ENCODE measurements around the gene GPHN. TPM values are rescaled to one million over a fixed set of nuclear protein-coding genes. Genes with fewer than 3 reads are reported as not detected.

The GPHN gene
- total and polyA plus RNA-seq, 2 of the 8 experiments (the other 6 are each of a cell fraction or from before 2014, with no cell fraction given), result 6.0 to 16.0 TPM

DNA sequence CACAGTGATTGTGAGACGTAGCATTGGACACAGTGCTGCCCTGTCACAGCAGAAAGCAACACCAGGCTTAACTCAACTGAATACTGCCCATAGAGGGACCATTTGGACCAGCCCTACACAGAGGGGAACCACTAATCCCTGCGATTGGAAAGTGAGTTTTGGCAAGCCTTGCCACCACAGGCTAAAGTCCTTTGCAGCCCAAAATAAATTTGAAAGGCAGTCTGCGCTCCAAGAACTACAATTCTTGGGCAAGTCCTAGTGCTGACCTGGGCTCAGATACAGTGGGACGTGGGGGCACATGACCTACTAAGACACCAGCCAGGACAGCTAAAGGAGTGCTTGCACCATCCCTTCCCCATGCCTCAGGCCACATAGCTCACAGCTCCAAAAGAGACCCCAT, 349.9 kb downstream of the GPHN start:
- TF ChIP-seq, protein P1, sequence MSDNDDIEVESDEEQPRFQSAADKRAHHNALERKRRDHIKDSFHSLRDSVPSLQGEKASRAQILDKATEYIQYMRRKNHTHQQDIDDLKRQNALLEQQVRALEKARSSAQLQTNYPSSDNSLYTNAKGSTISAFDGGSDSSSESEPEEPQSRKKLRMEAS (IDR thresholded peaks at IDR 0.05), result no peak
- TF ChIP-seq SP2 (IDR thresholded peaks at IDR 0.05; ENCODE audit: low read length) (no peak), RAD21 (IDR thresholded peaks at IDR 0.05 in 1 of 2, conservative IDR thresholded peaks at IDR 0.05 in 1 of 2; ENCODE audit: low read depth in 2 of 2, low read length in 2 of 2) (no peak), JUN (IDR thresholded peaks at IDR 0.05; ENCODE audit: low read depth, low read length) (no peak), GTF2F1 (IDR thresholded peaks at IDR 0.05; ENCODE audit: borderline replicate concordance, low read depth, low read length) (no peak), CTBP2 (IDR thresholded peaks at IDR 0.05; ENCODE audit: borderline replicate concordance, insufficient read depth, insufficient read length, low read length) (no peak), CHD2 (IDR thresholded peaks at IDR 0.05; ENCODE audit: low read length) (no peak)
- H3K79me2 ChIP-seq (ENCODE audit: control insufficient read depth in 1 of 2, insufficient read depth in 2 of 2, low read length in 2 of 2), result no peaks in the 10 kb centered on the region
- 91% methylated on average over 4 of the region's 4 CpGs; no CpG with 5 or more reads in 1 of the 2 experiments for WGBS, 2 experiments (ENCODE audit: extremely low coverage in 1 of 2, insufficient coverage in 1 of 2, insufficient read length in 1 of 2, insufficient replicate concordance in 2 of 2, low coverage in 1 of 2, low lambda C conversion rate in 2 of 2, missing lambda C conversion rate in 1 of 2)
- no peak overlapping the region for H3K9ac ChIP-seq (replicated peaks in 1 of 4; ENCODE audit: extremely low read depth in 1 of 4, low read depth in 3 of 4, low read length in 3 of 4)
- ChIA-PET CTCF (ENCODE audit: partially characterized antibody) (no interaction called here), POLR2A (ENCODE audit: partially characterized antibody) (no interaction called here)
- no peaks in the 10 kb centered on the region for H3K27me3 ChIP-seq (replicated peaks in 1 of 4; ENCODE audit: control insufficient read depth in 3 of 4, extremely low read depth in 1 of 4, insufficient read depth in 3 of 4, low read length in 3 of 4)
- H3K27ac ChIP-seq (ENCODE audit: low read depth, low read length), result no peak overlapping the region
- H2BK120ac ChIP-seq (replicated peaks; ENCODE audit: low read depth, low read length), result no peak overlapping the region
- no peak overlapping the region for H3K18ac ChIP-seq (ENCODE audit: extremely low read depth, low read length)
- H3K4me1 ChIP-seq (replicated peaks in 1 of 4; ENCODE audit: control insufficient read depth in 3 of 4, insufficient read depth in 4 of 4, low read length in 3 of 4), result no peaks in the 10 kb centered on the region
- H3K56ac ChIP-seq (replicated peaks; ENCODE audit: insufficient read length, low read depth, low read length), result no peak overlapping the region
- FAIRE-seq (no peak), DNase-seq (ENCODE audit: low read depth in 1 of 2, low spot score in 2 of 2) (no peak)
- no peak overlapping the region for H4K8ac ChIP-seq (ENCODE audit: extremely low read depth, insufficient read depth, low read length)
- H4K91ac ChIP-seq (replicated peaks; ENCODE audit: insufficient read length, low read length), result no peak overlapping the region
- no peak overlapping the region for H2BK15ac ChIP-seq (ENCODE audit: low read length)
- no peak overlapping the region for H4K5ac ChIP-seq (ENCODE audit: insufficient read length, low read depth, low read length)
- no peaks in the 10 kb centered on the region for H3K79me1 ChIP-seq (ENCODE audit: low read depth, low read length)
- H3K23ac ChIP-seq (ENCODE audit: insufficient read length), result no peak overlapping the region
- no peak overlapping the region for H2AFZ ChIP-seq (ENCODE audit: low read length)
- H4K20me1 ChIP-seq (replicated peaks in 1 of 2; ENCODE audit: control insufficient read depth in 1 of 2, insufficient read depth in 2 of 2, low read length in 2 of 2), result no peaks in the 10 kb centered on the region
- no peak overlapping the region for H3K4ac ChIP-seq (replicated peaks; ENCODE audit: insufficient read length, low read depth, low read length)
- no peak overlapping the region for H3K14ac ChIP-seq (ENCODE audit: insufficient read length)
- no peaks in the 10 kb centered on the region for H3K36me3 ChIP-seq (ENCODE audit: control insufficient read depth in 2 of 4, insufficient read depth in 4 of 4, low read length in 3 of 4)
- no peak overlapping the region for H2BK12ac ChIP-seq (ENCODE audit: low read depth, low read length)
- no peaks in the 10 kb centered on the region for H3K9me3 ChIP-seq (ENCODE audit: insufficient read depth in 2 of 2, low read depth in 1 of 2, low read length in 1 of 2)
- H3K4me2 ChIP-seq (ENCODE audit: insufficient read depth in 1 of 2, low read depth in 2 of 2, low read length in 2 of 2), result no peak overlapping the region
- no peak overlapping the region for H3K4me3 ChIP-seq (ENCODE audit: extremely low read depth in 1 of 4, insufficient read depth in 2 of 4, low read depth in 3 of 4, low read length in 4 of 4)
- no peaks in the 10 kb centered on the region for H3K23me2 ChIP-seq (ENCODE audit: low read depth, low read length)
- no peak overlapping the region for H2AK5ac ChIP-seq (ENCODE audit: low read depth, low read length)
- H2BK20ac ChIP-seq (ENCODE audit: low read length), result no peak overlapping the region
- H2BK5ac ChIP-seq (ENCODE audit: low read depth, low read length), result no peak overlapping the region; the same call in 1 of the 2 replicates

Measured in H1 (cell line).